ENCODE measurements around the gene ARMH3. TPM values are rescaled to one million over a fixed set of nuclear protein-coding genes. Genes with fewer than 3 reads are reported as not detected.
A peak's percentile ranks its signal among the peaks of the same experiment; 100 is the strongest.
"Not testable (repeated sequence)": the region's sequence is repeated elsewhere in the genome, so short reads cannot be mapped to it uniquely, and the experiment has no call there.

The ARMH3 gene
- total RNA-seq, 1 donor = 12.4 TPM

DNA sequence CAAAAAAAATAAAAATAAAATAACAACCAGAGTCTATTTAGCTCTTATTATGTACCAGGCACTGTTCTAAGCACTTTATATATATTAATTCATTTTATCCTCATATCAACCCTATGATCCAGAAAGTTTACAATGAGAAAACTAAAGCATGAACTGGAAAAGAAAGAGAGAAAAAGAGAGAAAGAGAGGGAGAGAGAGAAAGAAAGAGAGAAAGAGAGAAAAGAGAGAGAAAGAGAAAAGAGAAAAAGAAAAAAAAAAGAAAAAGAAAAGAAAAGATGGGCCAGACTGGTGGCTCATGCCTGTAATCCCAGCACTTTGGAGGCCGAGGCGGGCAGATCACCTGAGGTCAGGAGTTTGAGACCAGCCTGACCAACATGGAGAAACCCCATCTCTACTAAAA lies 9.9 kb downstream of the ARMH3 start:
- DNase-seq (ENCODE audit: low read depth in 2 of 3, low spot score in 2 of 3) = no peak

- no peak for DNase-seq (ENCODE audit: low read depth in 2 of 3, low spot score in 2 of 3)
These were observed 10.7 kb downstream of the ARMH3 start for GRCh38 chr10:102045292-102045691.

DNA sequence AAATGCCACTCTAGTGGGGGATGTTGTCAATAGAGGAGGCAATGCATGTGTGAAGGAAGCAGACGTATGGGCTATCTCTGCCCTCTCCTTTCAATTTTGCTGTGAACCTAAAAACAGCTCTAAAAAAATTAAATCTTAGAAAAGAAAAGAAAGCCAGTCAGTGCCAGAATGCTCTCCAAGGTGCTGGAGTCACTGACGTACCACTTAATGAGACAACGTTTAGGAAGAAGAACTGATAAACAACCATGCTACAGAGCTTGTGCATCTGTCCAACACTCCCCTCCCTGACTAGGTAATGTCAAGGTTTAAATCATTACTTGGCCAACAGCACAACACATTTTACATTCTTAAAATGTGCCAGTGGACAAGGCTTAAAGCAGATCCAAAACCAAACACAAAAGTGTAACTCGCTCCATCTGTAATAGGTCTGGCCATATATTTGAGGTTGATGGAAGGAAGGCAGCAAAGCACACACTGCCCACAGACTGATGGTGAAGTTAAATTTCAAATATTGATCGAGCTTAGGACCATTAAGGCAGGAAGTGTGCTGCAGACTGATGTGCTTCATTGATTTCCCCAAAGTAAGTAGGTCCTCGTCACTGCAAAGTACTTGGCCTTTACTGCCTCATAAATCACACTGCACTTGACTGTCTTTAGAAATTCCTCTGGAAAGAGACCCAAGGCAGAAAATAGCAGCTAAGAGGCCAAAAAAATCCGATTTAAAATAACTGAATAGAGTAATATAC lies 15.5 kb downstream of the ARMH3 start:
- DNase-seq (ENCODE audit: low read depth in 2 of 3, low spot score in 2 of 3) = no peak

- no peak for DNase-seq (ENCODE audit: low read depth in 2 of 3, low spot score in 2 of 3)
These were observed 17.6 kb downstream of the ARMH3 start for GRCh38 chr10:102038410-102038809.

DNA sequence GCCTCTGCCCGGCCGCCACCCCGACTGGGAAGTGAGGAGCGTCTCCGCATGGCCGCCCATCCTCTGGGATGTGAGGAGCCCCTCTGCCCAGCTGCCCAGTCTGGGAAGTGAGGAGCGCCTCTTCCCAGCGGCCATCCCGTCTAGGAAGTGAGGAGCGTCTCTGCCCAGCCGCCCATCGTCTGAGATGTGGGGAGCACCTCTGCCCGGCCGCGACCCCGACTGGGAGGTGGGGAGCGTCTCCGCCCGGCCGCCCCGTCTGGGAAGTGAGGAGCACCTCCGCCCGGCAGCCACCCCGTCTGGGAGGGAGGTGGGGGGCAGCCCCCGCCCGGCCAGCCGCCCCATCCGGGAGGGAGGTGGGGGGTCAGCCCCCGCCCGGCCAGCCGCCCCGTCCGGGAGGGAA lies 20.2 kb downstream of the ARMH3 start:
- DNase-seq (ENCODE audit: low read depth in 2 of 3, low spot score in 2 of 3) = not testable (repeated sequence)

GRCh38 chr10:102033787-102034186 lies 22.2 kb downstream of the ARMH3 start:
- DNase-seq (ENCODE audit: low read depth in 2 of 3, low spot score in 2 of 3) = no peak

GRCh38 chr10:102027261-102027660 lies 28.7 kb downstream of the ARMH3 start:
- no peak for DNase-seq (ENCODE audit: low read depth in 2 of 3, low spot score in 2 of 3)

GRCh38 chr10:102024799-102025198 lies 31.2 kb downstream of the ARMH3 start:
- peak in 1 of 3 donors; percentile 17 for DNase-seq (ENCODE audit: low read depth in 2 of 3, low spot score in 2 of 3)

DNA sequence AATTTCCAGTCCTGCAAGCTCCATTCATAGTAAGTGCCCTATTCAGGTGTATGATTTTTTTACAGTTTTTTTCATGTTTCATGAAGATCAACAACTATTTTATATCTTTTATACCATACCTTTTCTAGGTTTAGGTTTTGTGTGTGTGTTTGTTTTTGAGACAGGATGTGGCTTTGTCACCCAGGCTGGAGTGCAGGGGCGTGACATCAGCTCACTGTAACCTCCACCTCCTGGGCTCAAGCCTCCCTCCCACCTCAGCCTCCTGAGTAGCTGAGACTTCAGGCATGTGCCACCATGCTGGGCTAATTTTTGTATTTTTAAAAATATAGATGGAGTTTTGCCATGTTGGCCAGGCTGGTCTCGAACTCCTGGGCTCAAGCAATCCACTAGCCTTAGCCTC lies 35.0 kb downstream of the ARMH3 start:
- no peak for DNase-seq (ENCODE audit: low read depth in 2 of 3, low spot score in 2 of 3)

DNA sequence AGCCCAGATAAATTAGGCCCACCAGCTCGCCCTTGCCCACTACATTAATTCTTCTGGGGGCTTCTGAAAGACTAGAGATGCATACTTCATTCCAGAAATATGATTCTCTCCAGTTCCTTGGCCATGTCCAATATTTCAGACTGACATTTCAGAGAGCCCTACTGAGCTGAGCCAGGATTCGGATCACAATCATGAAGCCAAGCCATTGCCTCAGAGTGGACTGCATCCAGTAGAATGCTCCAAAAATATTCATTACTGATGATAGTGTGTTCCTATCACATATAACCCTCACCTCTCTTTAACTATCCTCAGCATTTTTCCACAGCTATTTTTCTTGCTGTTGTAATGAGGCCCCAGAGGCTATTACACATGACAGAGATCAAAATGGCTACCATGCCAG lies 38.7 kb downstream of the ARMH3 start:
- DNase-seq (ENCODE audit: low read depth in 2 of 3, low spot score in 2 of 3) = no peak

DNA sequence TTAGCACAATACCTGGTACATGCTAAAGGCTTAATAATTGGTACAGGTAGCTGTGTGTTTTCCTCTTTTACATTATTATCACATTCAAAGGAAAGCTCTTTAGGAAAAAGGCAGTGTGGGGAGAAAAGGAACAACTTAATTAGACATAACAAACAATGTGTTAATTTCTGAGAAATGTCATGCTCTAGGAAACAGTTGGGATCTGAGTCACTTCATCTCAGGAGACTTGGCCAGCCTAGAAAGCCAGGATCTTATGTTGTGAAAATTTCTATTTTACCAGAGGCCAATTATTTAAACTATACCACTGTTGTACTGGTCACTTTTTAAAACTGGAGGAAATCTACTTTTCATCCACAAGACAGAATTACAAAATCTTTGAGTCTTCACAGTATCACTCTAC lies 39.6 kb downstream of the ARMH3 start:
- no peak for DNase-seq (ENCODE audit: low read depth in 2 of 3, low spot score in 2 of 3)

DNA sequence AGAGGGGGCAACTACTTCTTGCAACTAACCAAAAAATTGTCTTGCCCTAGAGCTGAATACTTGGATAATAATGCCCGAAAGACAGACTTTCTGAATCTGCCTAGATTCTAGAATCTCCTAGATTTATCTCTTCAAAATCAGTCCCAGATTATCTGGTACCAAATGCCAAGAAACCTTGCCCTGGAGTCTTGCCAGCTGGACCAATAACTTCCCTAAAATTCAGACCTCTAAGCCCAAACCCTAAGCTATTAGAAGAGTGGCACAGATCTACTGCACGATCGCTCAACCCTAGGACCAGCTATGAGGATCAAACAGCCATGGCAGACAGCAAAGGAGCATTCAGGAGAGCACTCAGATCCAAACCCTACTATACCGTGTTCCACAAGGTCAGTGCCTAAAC lies 45.0 kb downstream of the ARMH3 start:
- no peak for DNase-seq (ENCODE audit: low read depth in 2 of 3, low spot score in 2 of 3)

DNA sequence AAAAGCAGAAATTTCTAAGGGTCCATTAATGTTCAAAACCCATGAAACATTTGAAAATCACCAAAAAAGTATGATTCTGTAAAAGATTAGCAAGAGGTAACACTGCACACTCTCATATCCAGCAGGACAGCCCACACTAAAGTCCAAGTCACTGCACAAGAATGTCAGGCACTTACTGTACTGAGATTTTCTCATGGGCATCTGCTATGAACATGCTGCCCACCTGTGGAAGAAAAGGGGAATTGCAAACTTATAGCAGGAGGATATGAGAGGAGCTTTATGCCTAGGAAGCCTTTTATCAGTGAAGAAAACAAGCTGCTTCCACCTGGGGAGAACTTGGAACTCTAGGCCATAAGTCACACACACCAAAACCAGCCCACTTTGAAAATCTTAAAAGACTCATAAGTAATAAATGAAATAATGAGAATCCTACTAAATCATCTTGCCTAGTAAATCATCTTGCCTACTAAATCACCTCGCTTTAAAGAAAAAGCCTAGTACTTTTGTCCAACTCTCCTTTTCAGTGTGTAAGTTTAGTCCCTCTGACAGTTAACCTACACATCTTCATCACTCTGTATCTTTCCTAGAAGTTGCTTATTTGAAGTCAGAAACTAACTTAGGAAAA lies 46.1 kb downstream of the ARMH3 start:
- DNase-seq (ENCODE audit: low read depth in 2 of 3, low spot score in 2 of 3) = peak; percentile 9 to 81 (median 57)

- peak in 1 of 3 donors; percentile 16 for DNase-seq (ENCODE audit: low read depth in 2 of 3, low spot score in 2 of 3)
These were observed 48.2 kb downstream of the ARMH3 start for GRCh38 chr10:102007796-102008195.

DNA sequence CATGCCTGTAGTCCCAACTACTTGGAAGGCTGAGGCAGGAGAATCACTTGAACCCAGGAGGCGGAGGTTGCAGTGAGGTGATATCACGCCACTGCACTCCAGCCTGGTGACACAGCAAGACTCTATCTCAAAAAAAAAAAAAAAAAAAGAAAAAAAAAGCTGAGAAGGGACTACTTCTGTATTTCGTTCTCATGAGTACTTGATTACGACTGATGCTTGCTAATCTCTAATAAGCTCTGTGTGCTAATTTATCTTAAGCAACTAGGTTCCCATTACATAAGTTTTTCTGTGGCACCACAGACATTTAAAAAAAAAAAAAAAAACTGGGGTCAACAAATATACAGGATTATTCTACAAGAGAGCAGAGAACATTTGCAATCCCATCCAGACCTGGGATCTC lies 48.9 kb downstream of the ARMH3 start:
- not testable (repeated sequence) for DNase-seq (ENCODE audit: low read depth in 2 of 3, low spot score in 2 of 3)

DNA sequence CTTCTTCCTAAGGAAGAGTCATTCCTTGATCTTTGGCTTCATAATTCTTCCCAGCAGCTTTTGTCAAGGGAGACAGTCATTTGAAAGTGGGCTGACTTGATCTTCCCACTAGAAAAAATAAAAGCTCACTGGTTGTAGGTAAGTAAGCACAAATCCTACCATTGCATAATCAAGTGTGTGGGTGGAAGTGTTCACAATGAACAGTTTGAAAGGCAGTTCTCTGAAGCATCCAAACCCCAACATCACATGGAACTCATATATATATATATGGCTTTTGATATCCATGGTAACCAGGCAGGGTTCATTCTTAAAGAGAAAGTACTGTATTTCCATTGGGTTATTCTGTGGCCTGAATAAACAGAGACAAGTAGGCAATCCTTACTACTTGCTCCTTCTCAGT lies 51.6 kb downstream of the ARMH3 start:
- DNase-seq (ENCODE audit: low read depth in 2 of 3, low spot score in 2 of 3) = no peak

GRCh38 chr10:102003541-102003940 lies 52.4 kb downstream of the ARMH3 start:
- DNase-seq (ENCODE audit: low read depth in 2 of 3, low spot score in 2 of 3) = no peak

- DNase-seq (ENCODE audit: low read depth in 2 of 3, low spot score in 2 of 3) = no peak
These were observed 54.4 kb downstream of the ARMH3 start for GRCh38 chr10:102001435-102002068.

- DNase-seq (ENCODE audit: low read depth in 2 of 3, low spot score in 2 of 3) = no peak
These were observed 58.2 kb downstream of the ARMH3 start for GRCh38 chr10:101997803-101998202.

DNA sequence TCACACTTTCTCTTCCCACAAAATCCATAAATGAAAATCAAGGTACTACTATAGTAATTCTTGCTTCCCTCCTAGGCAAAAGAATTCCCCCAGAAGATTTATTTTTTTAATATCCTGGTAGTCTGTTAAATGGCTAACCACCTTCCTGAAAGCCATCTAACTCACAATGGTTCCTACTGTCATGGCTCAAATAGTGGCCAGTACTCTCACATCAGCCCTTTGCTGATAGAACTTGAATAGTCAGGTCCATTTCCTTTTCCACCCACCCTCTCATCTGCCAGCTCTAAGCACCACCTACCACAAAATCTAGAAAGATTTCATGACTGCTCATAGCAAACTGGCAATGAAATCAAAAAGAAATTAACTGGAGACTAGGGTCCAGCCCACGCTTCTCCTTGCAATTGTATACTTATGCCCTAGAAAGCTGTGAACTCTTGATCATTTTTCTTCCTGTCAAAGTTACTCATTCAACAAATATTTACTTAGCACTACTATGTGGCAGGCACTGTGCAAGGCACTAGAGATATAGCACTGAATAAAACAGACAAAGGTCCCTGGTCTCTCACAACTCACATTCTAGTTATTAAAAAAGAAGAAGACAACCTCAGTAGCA lies 60.4 kb downstream of the ARMH3 start:
- no peak for DNase-seq (ENCODE audit: low read depth in 2 of 3, low spot score in 2 of 3)

DNA sequence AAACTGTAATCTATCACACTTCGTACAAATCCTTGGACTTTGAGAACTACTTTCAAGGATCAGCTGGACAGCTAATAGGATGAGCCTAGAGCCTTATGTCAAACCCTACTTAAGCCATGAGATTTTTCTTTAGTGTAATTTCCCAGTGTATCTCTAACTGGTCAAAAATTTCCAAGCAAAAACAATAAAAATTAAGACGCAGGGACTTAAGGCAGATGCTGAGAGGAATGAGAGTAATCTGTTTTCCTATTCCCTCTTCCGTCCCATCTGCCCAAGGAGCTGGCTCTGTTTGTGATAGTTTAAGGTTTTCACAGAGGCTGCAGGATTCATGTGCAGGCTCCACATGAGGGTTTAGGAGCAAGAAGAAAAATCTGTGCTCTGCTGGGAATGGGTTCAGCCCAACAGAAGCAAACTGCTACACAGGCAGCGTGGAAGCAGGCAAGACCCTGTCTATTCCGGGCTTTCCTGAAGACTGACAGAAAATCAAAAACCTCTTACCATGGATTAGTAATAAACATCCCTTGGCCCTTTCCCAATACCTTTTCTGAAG lies 62.2 kb downstream of the ARMH3 start:
- DNase-seq (ENCODE audit: low read depth in 2 of 3, low spot score in 2 of 3) = no peak

Measured in hematopoietic multipotent progenitor cell (in vitro differentiated cells).